SIG-M5 treated with dmso at 0.1 percent for 504 hours (cell line): ENCODE results near the gene FBXO46.
"Not testable (repeated sequence)": the region's sequence is repeated elsewhere in the genome, so short reads cannot be mapped to it uniquely, and the experiment has no call there.

Experiments used
- DNase-seq: peaks from one replicate; lab custom pipeline; 2025; ENCODE audit not compliant: unreplicated experiment; lab: John Stamatoyannopoulos, UW

Gene FBXO46

DNA sequence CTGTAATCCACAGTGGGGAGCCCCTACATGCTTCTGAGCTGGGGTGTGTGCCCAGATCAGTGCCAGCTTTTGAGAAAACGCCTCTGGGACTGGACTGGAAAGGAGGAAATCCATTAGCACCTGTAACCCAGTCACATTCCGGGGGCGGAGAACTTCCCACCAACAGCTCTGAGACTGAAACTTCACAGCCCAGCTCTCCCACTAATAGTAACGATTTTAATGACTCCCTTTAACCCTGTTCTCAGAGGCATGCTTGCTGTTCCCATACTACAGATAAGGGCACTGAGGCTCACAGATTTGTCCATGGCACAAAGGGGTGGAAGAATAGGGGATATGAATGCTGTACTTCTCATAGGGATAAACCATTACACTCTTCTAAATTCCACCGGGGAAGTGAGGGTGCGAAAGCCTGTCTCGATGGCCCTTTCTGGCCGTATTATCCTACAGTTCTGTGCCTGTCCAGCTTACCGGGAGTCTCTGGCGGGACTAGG lies 851 bp downstream of the FBXO46 start:
- no peak for DNase-seq

DNA sequence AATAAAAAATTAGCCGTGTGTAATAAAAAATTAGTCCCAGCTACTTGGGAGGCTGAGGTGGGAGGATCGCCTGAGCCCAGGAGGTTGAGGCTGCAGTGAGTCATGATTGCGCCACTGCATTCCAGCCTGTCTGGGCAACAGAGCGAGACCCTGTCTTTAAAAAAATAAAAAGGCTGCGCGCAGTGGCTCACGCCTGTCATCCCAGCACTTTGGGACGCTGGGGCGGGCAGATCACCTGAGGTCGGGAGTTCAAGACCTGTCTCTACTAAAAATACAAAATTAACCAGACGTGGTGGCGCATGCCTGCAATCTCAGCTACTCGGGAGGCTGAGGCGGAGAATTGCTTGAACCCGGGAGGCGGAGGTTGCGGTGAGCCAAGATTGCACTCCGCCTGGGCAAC lies 2.0 kb downstream of the FBXO46 start:
- DNase-seq = not testable (repeated sequence)

DNA sequence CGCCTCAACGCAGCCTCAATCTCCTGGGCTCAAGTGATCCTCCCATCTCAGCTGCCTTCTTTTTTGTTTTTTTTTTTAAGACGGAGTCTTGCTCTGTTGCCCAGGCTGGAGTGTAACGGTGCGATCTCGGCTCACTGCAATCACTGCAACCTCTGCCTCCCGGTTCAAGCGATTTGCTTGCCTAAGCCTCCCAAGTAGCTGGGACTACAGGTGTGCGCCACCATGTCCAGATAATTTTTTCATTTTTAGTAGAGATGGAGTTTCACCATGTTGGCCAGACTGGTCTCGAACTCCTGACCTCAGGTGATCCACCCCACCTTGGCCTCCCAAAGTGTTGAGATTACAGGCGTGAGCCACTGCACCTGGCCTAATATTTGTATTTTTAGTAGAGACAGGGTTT lies 10.6 kb downstream of the FBXO46 start:
- DNase-seq = not testable (repeated sequence)

DNA sequence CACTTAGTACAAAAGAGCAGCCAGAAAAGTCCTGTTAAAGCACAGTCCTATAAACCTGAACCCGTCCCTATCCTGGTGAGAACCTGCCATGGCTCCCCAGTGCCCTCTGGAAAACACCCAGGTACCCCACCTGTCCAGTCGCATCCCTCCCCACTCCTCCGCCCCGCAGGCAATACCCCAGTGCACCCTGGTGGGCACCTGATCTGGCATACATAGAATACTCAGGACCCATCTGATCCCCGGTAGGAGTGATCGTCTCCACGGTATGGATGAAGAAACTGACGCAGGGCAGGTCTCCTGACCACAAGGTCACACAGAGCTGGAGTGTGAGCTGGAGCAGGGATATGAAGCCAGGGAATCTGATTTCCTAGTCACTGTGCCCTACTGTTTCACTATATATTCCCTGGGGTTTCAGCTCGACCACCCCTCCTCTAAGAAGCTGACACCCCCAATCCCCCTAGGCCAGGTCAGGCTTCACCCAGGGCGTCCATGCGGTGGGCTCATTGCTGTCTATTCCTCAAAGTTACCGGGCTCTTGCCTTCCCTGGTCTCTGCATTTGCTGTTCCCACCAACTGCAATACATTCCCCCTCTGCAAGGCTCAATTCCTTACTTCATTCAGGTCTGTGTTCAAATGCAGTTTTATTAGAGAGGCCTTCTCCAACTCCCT lies 12.6 kb downstream of the FBXO46 start:
- DNase-seq = no peak

DNA sequence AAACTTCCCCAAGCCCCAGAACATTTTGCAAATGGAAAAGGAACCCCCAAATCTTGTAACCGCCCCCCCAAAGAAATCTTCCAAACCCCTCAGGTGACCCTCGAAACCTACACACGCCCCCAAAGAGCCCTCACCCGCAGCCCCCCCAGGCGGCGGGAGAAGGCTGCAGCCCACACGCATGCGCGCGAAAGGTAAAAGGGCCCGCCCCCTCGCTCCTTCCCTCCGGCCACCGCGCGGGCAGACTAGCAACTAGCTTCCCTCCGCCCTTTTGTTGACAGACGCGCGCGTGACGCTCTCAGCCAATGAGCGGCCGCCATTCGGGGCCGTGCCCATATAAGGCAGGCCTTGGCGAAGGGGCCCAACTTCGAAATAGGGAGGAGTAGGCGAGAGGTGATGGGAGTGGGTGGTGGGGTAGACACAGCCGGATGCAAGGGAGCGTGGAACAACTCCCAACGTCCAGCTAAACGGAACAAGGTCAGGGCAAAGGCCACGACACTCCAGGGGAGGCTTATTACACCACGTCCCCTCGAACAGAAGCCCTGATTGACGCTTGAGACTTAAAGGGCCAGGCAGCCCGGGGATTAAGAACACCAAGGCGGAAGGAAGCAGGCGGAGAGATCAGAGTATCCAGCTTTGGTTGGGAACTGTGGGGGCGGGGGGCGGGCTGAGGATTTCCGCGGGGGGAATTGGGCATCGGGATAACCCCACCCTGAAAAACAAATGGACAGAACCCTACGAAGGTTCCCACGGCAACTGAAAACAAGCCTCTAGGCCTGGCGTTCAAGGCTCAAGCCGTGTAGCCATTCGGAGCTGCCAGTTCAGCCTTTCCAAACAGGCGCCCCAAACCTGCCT lies 13.3 kb downstream of the FBXO46 start:
- DNase-seq = peak; percentile 98

DNA sequence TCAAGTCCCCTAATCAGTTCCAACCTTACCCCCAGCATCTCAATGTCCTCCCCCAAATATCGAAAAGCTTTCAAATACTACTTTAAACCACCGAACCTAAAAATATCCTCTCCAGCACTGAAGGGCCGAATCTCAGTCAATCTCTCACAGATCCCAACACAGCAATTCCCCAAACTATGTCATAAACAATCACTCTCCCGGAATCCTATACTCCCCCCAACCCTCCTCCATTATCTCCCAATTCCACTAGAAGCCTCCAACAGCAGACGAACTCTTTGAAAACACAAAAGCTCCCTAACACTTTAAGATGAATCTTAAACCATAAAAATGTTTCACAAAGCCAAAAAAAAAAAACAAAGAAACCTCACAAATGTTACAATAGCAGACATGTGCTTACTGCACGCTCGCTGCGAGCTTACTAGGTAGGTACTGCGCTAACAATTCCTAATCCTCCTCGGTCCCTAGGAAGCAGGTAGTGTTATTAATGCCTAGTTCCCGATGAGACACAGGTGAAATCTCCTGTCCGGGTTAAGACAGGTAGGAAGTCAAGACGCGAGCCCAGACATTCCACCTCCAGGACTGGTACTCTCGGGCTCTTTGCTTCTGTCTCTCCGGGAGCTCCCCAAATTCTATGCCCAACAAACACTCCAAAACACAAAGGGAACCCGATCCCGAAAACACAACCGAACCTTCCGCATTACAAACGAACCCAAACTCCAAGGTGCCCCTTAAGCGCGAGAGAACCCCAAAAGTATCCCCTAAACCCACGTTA lies 14.2 kb downstream of the FBXO46 start:
- no peak for DNase-seq

DNA sequence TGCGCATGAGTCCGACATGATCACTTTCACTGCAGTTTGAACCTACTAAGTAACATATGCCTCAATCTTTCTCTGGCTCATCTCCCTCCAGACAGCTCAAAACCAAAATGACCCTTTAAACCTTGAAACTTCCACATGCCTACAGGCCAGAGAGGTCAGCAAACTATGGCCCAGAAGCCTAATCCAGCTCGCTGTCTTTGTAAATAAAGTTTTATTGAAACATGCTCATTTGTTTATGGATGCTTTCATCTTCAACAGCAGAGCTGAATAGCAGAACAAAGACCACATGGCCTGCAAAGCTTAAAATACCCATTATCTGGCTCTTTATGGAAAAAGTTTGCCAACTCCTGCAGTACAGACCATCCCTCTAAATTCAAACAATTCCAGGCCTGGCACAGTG lies 15.6 kb downstream of the FBXO46 start:
- no peak for DNase-seq

DNA sequence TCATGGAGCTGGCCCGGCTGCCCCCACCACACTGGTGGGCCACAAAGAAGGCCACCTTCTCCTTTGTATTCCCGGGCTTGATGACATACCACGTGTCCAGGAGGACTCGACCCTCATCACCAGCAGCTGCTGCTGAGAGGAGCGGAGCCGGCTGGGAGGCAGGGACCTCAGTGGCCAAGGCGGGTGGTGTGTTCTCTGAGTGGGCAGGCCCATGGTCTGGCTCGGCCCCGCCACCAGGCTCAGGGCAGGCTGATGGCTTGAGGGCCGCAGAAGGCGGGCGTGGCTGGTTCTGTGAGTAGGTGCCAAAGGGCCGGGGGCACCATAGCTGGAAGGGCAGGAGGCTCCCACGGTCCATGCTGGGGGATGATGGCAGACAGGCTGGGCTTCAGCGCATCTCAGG lies 17.6 kb downstream of the FBXO46 start:
- DNase-seq = no peak

DNA sequence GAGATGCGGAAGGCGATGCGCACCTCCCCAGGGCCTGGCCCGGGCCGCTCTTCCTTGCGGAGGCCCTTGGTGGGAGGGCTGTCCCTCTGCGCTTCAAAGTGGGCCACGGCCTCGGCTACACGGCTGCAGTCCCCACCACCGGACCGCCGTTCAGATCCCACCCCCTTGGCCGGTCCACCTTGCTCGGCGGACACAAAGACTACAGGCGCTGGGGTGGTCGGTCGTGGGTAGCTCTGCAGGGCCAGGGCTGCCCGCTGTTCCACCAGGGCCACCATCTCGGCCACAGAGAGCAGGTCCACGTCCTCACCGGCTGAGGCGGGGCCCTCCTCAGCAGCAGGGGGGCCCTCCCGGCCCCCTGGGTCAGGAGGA lies 18.0 kb downstream of the FBXO46 start:
- DNase-seq = no peak

DNA sequence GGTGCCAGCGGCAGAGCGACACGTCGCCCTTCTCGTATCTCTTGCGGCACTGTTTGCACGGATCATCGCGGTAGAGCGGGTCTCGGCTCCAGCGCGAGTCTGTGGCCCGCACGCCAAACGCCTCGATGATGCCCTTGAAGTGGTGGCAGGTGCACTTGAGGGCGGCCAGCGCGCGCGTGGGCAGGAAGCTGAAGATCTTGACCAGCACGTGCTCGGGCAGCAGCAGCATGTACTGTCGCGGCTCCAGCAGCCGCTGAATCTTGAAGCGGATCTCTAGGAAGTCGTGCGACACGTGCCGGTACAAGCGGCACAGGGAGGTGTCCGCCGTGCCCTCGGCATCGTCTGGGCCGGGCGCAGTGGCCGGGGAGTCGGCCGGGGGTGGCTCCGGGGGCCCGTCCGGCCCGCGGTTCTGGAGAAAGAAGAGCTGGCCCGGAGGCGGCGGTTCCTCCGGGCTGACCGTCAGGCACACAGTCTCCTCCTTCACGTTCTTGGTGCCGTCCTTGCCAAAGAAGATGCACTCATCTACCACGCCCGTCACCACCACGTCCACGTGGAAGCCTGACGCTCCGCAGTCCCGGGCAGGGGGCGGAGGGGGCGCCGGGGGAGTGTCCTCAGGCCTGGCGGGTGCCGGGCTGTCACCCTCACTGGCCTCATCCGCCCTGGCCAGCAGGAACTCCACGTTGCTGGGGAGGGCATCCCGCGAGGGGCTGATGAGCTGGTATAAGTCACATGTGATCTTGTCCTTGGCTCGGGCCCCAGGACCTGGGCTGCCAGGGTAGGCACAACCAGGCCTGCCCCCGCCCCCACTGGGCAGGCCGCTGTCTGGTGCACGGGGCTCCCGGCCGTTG lies 18.6 kb downstream of the FBXO46 start:
- no peak for DNase-seq

DNA sequence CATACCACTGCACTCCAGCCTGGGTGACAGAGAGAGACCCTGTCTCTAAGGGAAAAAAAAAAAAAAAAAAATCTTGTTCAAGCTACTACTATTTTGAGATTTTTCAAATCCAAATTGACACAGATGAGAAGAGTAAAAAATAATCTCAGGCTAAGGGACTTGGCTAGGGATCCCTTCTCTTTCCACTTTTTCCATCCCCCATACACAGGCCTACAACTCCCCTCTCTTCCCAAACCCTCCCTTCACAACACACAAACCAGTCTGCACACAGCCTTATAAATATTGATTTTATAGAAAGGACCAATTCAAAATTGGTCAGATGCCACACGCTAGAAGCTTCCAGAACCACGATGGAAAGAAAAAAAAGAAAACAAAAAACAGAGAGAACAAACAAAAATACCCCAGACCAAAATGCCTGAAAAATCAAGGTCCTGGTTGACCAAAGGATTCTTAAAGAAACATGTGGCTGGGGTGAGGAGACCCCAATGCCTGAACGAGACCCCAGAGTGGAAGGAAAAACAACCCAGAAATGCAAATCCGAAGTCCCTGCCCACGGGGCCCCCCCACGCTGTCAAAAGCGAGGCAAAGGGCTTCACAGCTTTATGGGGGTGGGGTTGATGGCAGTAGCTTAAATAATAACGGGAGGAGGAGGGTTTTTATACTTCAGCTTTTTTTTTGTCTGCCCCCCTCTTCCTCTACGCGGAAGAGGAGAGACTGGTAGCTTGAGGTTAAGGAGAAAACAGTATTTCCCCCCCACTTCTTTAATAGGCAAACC lies 20.2 kb downstream of the FBXO46 start:
- DNase-seq = no peak

DNA sequence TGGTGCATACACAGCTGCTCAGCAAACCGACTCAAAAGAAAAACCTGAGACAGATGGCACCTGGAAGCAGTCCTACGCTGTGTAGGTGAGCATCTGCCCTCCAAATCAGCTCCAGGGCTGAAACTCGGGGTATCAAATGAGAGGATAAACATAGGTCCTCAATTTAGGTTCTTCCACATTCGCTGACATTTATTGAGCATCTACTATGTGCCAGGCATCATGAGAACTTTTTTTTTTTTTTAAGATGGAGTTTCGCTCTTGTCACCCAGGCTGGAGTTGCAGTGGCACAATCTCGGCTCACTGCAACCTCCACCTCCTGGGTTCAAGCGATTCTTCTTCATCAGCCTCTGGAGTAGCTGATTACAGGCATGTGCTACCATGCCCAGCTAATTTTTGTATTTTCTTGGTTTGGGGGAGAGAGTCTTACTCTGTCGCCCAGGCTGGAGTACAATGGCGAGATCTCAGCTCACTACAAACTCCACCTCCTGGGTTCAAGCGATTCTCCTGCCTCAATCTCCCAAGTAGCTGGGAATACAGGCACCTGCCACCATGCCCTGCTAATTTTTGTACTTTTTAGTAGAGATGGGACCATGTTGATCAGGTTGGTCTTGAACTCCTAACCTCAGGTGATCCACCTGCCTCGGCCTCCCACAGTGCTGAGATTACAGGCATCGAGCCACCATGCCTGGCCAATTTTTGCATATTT lies 24.8 kb downstream of the FBXO46 start:
- DNase-seq = no peak

DNA sequence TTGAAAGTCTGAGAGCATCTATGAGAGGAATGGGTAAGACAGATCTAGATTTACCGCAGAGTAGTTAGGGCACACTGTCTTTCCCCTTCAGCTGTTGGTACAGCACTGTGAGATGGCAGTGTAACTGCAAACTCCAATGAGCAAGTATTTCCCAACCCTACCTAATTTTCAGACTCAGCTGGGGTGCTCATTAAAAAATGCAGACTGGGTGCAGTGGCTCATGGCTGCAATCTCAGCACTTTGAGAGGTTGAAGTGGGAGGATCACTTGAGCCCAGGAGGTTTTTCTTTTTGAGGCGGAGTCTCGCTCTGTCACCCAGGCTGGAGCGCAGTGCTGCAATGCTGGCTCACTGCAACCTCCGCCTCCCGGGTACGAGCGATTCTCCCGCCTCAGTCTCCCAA lies 25.6 kb downstream of the FBXO46 start:
- DNase-seq = no peak

DNA sequence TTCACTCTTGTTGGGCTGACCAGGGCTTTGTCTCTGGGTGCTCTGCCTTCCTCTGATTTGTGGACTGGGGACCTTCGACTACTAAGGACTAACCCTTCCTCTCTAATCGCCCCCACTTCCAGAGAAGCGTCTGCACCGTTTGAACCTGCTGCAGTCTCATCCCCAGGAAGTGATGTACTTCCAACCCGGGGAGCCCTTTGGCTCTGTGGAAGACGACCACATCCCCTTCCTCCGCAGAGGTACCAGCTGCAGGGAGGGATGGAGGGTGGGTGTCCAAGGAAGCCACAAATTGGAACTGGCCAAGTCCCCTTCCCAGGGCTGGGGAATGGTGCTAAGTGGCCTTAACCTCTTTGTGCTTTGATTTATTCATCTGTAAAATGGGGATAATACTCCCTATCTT lies 29.0 kb downstream of the FBXO46 start:
- DNase-seq = no peak

DNA sequence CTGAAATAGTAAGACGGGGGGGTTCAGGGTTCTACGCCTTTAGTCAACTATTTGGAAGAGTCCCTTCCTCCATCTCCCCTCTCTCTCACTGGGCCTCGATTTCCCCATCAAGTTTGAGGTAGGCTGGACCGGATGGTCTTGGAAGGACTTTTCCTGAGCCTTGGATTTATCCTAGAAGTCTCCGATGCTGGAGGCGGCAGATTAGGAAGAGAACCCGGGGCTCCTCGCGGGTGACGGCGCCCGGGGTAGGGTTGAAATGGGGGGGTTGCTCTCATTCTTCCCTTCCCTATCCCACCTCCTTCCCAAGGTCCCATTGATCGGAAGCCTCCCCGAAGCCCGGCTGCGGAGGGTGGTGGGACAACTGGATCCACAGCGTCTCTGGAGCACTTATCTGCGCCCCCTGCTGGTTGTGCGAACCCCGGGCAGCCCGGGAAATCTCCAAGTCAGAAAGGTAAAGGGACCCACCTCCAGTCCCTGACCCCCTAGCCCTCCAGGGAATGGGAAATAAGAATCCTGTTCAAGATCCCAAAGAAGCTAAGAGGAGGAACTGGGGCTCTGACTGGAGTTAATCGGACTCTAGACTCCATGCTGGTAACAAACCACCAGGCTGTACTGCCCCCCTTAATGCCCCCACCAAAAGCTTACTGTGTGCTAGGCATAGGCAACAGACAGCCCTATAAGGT lies 37.4 kb downstream of the FBXO46 start:
- peak; percentile 68 for DNase-seq

DNA sequence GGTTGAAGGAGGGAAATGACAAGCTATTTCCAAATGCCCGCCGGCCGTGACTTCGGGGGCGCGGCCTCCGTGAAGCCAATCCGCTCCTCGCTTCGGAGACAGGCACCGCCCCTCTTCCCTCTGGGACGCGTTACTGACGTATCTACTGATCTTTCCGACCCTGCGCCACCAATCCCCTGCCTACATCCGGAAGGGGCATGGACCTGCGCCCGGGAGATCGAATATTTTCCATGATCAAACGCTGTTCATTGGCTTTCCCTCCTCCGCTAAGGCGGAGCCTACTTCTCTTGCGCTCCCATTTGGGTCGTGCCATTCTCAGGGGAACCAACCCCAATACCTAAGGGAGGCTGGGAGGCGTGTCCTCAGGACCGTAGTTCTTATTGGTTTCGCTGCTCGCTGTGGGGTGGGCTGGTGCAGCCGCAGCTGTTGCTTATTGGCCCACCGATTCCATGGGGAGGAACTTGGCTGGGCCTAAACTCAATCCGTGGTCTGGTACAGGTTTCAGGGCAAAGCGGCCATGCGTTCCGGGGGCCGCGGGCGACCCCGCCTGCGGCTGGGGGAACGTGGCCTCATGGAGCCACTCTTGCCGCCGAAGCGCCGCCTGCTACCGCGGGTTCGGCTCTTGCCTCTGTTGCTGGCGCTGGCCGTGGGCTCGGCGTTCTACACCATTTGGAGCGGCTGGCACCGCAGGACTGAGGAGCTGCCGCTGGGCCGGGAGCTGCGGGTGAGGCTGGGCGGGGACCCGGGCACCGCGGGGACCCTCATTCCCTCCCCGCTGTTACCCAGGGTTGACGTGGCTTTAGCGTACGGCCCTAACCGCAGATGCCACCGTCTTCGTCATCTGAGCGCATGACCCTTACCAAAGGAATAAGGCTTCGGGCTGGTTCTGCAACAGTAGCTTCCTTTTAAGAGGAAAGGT lies 38.2 kb downstream of the FBXO46 start, which contains the start of gene QPCTL:
TSS of gene QPCTL (plus strand) at position 480 of the 919 bp plus-strand sequence. CDS start at position 518, 38 bp downstream.
- peak; percentile 100 for DNase-seq

DNA sequence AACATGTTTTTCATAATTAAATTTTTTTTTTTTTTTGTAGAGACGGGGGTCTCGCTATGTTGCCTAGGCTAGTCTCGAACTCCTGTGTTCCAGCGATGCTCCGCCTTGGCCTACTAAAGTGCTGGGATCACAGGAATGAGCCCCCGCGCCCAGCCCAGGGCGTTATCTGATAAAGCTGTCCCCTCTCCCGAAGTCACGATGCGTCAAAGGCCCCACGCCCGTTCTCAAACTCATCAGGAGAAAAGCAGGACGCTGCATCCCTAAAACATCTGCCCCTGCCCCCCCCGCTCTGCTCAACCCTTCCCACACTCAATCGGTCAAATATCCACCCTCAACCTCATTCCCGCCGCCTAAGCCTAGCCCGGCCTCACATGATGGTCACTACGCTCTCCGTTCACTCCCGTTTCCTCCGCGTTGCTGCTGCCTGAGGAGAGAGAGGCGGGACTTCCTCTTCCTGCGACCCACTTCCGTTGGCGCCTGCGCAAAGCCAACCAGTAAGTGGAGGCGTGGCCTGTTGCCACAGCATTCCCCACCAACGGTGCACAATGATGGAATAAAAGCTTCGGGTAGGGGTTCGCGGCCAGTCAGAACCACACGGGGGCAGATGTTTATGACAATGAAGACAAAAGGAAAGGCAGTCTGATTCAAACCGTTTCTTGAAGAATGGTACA lies 39.0 kb downstream of the FBXO46 start, which contains the start of gene SNRPD2:
TSS of gene SNRPD2 (minus strand) at position 438 of the 671 bp plus-strand sequence. CDS start at position 373, 65 bp downstream.
- DNase-seq = peak; percentile 90
